Measurements from ENCODE around the gene ANKRD63.

DNA sequence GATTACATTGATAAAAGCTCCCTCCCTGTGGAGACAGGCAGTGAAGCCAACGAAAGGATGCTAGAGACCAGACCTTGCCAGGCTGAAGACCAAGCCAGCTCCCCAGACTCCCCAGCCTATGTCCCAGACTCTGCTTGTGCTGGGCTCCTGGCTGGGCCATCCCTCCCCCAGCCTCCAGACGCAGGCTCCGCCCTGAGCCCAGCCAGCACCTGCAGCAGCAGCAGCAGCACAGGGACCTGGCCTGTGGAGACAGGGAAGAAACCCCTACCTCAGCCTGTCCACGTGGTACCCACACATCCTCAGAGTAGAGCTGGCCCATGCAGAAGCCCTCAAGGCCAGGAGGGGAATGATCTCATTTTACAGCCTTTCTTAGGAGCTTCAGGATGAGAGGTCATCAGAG, 13.3 kb downstream of the ANKRD63 start:
- TF ChIP-seq, protein P1, sequence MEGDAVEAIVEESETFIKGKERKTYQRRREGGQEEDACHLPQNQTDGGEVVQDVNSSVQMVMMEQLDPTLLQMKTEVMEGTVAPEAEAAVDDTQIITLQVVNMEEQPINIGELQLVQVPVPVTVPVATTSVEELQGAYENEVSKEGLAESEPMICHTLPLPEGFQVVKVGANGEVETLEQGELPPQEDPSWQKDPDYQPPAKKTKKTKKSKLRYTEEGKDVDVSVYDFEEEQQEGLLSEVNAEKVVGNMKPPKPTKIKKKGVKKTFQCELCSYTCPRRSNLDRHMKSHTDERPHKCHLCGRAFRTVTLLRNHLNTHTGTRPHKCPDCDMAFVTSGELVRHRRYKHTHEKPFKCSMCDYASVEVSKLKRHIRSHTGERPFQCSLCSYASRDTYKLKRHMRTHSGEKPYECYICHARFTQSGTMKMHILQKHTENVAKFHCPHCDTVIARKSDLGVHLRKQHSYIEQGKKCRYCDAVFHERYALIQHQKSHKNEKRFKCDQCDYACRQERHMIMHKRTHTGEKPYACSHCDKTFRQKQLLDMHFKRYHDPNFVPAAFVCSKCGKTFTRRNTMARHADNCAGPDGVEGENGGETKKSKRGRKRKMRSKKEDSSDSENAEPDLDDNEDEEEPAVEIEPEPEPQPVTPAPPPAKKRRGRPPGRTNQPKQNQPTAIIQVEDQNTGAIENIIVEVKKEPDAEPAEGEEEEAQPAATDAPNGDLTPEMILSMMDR (IDR thresholded peaks at IDR 0.05), result no peak
- no peak for TF ChIP-seq EP300 (IDR thresholded peaks at IDR 0.05)
- TF ChIP-seq POLR2A (IDR thresholded peaks at IDR 0.05), result no peak

All from ovary (tissue), 3 donors.